HG03575 (cell line): ENCODE data around the gene HPRT1.

ENCODE experiments used
- ATAC-seq: cut with Tn5 transposase; IDR thresholded peaks from one replicate; pipeline ENCODE4 v1.9.1; 2021; ENCODE audit not compliant: unreplicated experiment, insufficient number of reproducible peaks, low FRiP score; ENCODE audit errors: extremely low read depth

Gene HPRT1

DNA sequence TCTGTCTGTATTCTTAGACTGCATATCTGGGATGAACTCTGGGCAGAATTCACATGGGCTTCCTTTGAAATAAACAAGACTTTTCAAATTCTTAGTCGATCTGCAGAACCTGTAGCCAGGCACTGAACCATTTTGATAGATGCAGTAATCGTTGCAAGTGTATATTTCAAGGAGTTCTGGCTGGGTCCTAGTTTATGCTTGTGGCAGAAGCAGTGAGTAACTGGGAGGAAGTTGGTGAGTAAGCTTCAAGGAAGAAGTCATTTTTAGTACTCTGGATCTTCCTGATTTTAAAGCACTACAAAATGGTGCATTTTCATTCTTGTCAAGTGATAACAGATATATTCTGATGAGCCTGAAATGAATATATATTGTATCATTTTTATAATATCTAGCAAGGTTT is 9.5 kb downstream of the HPRT1 start:
- no peak for ATAC-seq

DNA sequence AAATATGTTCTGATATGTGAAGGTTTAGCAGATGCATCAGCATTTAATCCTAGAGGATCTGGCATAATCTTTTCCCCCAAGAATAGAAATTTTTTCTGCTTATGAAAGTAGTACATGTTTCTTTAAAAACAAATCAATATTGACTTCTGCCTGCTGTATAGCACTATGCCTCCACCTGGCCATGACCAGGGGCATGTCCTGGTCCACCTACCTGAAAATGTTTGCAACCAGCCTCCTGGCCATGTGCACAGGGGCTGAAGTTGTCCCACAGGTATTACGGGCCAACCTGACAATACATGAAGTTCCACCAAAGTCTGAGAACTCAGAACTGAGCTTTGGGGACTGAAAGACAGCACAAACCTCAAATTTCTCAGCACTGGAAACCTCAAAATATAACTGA is 10.0 kb downstream of the HPRT1 start:
- ATAC-seq = no peak

DNA sequence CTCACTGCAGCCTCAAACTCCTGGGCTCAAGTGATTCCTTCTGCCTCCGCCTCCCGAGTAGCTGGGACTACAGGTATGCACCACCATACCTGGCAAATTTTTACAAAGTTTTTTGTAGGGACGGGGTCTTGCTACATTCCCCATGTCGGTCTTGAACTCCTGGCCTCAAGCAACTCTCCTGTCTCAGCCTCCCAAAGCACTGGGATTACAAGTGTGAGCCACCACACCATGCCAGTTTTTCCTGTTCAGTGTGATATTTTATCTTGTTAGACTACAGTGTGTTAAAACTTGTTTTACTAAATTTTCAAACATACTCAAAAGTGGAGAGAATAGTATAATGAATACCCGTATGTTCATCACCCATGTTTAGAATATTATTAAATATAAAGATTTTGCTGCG is 12.1 kb downstream of the HPRT1 start:
- no peak for ATAC-seq

DNA sequence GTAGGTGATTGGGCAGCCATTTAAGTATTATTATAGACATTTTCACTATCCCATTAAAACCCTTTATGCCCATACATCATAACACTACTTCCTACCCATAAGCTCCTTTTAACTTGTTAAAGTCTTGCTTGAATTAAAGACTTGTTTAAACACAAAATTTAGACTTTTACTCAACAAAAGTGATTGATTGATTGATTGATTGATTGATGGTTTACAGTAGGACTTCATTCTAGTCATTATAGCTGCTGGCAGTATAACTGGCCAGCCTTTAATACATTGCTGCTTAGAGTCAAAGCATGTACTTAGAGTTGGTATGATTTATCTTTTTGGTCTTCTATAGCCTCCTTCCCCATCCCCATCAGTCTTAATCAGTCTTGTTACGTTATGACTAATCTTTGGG is 16.3 kb downstream of the HPRT1 start:
- ATAC-seq = no peak

DNA sequence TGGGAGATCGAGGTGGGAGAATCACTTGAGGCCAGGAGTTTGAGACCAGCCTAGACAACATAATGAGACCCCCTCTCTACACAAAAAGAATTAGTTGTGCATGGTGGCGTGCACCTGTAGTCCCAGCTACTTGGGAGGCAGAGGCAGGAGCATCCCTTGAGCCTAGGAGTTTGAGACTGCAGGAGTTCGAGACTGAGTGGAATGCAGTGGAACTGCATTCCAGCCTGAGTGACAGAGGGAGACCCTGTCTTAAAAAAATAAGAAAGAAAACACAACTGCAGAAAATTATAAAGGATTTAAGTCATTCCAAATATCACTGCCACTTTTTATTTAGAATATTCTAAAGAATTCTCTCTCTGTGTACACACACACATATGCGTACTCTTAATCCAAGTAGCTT is 18.4 kb downstream of the HPRT1 start:
- no peak for ATAC-seq

DNA sequence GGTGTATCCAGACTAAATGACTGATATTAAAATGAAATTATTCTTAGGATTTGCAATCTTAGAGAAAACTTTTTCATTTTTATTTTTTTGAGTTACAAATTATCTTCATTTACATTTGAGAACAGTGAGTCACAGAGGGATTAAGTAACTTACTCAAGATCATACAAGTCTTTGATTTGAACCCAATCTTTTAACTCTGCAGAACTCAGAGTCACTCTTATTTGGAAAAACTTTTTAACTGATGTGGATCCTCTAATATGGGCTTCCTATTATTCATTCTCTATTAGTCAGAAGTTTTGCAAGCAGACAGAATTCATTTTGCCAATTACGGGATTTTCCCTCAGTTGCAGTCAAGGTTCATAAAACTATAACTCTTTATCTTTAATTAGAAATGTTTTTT is 20.1 kb downstream of the HPRT1 start:
- ATAC-seq = no peak

DNA sequence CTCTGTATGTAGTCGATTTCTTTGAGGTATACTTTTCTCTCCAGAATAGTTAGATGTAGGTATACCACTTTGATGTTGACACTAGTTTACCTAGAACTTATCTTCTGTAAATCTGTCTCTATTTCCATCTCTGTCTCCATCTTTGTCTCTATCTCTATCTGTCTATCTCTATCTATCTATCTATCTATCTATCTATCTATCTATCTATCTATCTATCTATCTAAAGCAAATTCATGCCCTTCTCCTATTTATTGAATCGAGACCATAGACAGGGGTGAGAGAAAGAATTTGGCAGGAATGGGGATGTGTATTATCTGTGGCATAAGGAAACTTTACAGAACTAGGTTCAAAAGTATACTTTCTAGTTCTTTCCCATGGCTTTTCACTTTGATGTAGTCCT is 21.4 kb downstream of the HPRT1 start:
- no peak for ATAC-seq

DNA sequence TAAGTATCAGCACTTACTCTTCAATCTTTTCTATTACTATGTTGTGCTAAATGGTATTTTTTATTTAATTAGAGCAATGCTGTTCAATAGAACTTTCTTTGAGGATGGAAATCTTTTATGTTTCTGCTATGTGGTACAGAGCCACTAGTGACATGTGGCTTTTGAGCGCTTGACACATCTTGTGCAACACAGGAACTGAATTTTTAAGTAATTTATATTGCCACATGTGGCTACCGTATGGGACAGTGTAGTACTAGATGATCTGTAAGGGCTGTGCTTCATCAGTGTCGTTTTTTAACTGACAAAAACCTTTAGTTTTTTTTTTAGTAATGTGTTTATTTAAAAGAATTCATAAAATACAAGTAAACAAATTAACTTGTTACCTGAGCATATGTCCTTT is 22.4 kb downstream of the HPRT1 start:
- no peak for ATAC-seq

DNA sequence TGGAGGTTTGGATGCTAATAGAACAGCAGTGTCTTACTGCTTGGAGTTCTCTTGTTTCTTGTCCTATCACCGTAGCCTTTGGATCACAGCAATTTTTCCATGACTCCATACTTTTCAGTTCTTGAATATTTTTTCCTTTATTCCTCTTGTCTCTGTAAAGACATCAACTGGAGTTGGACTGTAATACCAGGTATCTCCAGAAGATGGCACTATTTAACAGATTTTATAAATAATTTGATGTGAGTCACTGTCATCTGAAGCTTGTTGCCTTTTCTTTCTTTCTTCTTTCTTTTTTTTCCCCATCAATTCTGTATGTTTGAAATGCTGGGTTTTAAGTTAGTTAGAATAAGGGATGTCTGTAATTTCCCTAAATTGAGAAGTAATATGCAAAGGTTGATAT is 24.1 kb downstream of the HPRT1 start:
- no peak for ATAC-seq

DNA sequence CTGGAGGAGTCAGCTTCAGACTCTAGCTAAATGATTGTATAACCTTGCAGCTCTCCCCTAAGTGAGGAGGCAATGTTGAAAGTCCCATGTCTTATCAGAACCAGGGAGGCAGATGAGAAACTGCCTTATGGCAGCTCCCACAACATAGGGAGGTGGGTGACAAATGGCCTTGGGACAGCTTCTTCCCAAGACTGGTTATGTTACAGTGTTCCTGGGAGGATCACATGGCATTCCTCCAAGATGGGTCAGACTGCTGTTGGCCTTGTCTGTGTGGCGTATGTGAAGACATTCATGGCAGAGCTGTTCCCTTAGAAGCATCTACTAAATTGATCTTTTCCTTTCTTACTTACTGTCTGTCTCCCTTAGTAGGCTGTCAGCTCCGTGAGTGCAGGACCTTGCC is 42.0 kb downstream of the HPRT1 start:
- no peak for ATAC-seq

DNA sequence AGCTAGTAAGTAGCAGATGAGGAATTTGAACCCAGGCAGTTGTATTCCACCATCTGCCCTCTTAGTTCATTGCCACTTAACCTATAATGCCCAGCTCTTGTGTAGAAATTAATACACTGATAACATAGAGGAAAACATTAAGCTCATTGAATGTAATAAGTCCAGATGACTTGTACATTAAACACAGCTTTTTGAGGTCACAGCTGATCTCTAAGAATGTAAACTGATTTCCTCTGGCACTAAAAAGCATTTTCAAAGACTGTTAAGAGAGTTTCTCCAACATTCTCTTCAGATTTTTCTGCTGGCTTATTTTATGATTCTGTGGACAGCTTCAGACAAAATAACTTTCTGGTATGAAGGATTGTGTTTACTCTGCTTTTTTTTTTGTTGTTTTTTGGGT is 42.7 kb downstream of the HPRT1 start:
- ATAC-seq = no peak

DNA sequence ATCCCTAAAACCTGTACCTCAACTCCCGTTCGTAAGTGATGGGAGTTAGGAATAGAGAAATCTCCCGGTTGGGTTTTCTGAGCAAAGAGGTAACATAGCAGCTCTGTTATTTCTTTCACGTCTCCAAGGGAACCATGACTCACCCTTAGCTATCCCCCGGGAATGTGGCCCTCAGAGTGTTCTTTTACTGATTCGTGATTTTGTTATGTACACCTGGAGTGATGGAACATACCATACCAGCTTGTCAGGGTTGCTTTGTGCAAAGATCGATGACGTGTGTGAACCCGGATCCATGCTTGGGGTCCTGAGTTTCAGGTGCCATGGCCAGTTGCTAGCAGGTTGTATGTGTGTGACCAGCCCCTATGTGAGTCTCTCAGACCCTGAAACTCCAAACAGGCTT is 52.6 kb downstream of the HPRT1 start:
- ATAC-seq = no peak

DNA sequence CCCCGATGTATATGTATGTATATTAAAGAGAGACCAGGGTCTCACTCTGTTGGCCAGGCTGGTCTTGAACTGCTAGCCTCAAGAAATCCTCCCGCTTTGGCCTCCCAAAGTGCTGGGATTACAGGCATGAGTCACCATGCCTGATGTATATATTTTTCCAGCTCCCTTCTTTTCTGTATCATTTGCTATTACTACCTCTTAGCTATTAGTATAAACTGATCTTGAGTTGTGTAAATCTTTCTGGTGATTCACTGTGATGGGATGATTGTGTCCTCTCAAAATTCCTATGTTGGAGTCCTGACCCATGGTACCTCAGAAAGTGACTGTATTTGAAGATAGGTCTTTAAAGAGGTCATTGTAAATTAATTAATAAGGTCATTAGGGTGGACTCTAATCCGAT is 53.1 kb downstream of the HPRT1 start:
- ATAC-seq = no peak

DNA sequence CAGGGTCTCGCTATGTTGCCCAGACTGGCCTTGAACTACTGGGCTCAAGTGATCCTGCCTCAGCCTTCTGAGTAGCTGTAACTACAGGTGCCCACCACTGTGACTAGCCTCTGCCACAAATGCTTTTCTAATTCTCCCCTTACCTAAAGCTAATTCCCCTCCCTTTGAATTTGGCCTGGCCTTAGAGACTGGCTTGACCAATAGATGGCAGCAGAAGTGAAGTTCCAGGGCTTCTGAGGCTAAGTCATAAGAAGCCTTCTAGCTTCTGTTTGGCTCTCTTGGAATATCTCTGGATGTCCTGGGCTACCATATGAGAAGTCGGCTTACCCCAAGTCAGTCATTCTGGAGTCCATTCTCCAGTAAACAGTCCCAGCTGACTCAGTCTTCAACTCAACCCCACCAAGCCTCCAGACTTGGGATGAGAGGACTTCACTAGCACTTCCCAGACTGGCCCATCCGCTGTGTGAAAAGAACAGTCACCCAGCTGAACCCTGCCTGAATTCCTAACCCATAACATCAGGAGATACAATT is 61.0 kb downstream of the HPRT1 start:
- no peak for ATAC-seq

DNA sequence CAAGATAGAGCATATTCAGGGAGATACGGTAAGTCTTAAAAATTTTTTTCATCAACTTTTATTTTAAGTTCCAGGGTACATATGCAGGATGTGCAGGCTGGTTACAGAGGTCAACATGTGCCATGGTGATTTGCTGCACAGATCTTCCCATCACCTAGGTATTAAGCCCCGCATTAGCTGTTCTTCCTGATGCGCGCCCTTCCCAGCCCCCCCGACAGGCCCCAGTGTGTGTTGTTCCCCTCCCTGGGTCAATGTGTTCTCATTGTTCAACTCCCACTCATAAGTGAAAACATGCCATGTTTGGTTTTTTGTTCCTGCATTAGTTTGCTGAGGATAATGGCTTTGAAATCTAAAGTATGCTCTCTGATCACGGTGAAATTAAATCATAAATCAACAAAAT is 64.2 kb downstream of the HPRT1 start:
- no peak for ATAC-seq

DNA sequence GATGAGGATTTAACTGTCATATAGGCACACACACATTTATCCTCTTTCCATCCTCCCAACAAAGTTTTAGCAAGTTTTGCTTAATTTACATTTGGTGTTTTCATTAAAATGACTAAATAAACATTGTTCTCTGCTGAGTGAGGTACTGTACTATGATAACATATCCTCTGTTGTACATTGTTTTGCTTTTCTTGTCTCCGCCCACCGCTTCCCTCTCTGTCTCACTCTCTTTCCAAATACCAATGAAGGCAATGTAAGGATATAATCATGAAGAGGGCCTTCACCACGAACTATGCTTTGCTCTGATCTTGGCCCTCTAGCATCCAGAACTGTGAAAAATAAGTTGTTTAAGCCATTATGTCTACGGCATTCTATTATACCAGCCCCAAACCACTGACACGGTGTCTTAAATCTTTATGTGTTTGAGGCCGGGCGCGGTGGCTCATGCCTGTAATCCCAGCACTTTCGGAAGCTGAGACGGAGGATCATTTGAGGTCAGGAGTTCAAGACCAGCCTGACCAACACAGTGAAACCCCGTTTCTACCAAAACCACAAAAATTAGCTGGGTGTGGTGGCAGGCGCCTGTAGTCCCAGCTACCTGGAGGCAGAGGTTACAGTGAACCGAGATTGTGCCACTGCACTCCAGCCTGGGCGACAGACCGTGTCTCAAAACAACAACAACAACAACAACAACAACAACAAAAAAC is 65.3 kb downstream of the HPRT1 start:
- no peak for ATAC-seq

DNA sequence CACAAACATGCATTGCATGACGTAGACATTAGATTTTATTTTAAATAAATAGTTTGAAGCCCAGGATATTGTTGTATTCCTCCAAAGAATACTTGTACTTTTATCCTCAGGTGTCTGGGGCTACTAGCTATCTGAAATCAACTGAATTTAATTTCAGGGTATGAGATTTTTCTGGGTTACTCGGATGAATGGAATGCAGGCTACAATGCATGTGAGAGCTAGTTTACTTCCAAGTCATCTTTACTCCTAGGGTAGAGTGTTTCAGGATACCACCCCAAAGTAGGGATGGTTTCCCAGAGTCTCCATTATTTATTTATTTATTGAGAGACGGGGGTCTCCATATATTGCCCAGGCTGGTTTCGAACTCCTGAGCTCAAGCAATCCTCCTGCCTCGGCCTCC is 66.4 kb downstream of the HPRT1 start:
- no peak for ATAC-seq

DNA sequence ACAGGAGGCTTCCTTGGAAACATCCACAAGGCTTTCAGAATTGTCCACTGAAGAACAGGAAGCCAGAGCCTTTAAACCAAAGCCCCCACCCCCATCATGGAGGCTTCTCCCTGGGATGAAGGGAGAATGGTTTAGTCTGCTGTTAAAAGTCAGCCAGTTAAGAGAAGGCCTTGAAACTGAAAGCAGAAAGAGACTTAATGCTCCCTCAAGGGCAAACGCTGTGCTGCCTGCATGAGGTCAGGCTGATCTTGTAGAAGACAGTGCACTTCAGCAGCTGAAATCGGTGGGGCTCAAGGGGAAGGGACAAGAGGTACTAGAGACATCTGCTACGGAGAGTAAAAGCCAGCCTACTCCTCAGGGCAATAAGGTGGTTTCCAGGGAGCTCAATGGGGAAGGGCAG is 69.0 kb downstream of the HPRT1 start:
- ATAC-seq = no peak

DNA sequence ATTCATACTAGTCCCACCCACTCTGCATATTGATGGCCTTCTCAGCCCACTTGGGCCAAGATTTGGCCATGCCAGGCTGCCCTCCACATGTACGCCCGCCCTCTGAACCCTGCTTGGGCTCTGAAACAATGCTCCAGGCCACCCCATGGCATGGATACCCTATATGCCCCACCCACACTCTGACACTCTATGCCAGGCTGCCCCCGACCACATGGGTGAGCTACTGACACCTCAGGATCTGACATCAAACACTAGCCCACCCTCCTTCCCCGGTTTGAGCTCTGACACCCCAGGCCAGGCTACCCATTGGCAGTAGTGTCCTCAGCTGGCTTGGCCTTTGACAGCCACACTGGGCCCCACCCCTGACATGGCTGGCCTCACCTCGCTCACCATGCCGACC is 69.5 kb downstream of the HPRT1 start:
- ATAC-seq = no peak

DNA sequence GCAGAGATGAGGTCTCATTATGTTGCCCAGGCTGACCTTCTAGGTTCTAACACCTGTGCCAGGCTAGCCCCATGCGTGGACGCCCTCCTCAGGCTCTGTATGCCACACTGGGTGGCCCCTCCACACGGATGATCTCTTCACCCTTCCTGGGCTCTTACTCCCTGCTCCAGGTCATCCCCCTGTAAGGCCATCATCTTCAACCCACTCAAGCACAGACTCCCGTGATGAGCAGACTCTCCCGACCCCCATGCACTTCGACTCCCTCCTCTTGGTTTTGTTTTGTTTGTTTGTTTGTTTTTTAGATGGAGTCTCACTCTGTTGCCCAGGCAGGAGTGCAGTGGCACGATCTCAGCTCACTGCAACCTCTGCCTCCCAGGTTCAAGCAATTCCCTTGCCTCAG is 70.9 kb downstream of the HPRT1 start:
- no peak for ATAC-seq

DNA sequence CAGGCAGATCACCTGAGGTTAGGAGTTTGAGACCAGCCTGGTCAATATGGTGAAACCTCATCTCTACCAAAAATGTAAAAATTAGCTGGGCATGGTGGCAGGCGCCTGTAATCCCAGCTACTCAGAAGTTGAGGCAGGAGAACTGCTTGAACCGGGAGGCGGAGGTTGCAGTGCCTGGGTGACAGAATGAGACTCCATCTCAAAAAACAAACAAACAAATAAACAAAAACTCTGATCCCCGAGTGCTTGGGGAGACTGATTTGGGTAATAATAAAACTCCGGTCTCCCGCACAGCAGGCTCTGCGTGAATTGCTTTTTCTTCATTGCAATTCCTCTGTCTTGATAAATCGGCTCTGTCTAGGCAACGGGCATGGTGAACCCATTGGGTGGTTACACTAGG is 73.4 kb downstream of the HPRT1 start:
- no peak for ATAC-seq
